ENCODE results near the gene CHST11.

Gene CHST11

DNA sequence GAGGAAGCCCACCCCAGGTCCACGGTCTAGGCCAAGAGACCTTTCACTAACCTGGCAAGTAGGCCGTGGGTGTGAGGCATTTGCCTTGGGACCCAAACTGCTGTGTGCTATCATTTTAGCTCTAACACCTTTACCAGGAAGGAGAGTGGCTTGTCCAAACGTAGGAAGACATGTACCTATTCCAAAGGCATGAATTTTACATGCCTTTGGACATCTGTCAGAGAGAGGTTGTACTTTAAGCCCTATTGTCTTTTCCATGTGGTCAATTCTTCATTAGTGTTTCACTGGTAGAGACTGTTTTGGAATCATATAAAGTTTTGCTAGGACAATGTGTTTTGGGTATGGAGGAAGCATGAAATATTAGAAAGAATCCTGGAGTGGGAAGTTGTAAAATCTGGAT, 352.5 kb downstream of the CHST11 start:
- no peak for TF ChIP-seq YY1 (IDR thresholded peaks at IDR 0.05; ENCODE audit: insufficient read depth, insufficient read length)
- Histone ChIP-seq H3K9me3 (ENCODE audit: insufficient read depth, low read length) (no peaks in the 10 kb centered on the region), H3K36me3 (ENCODE audit: insufficient read depth, insufficient read length, low read length) (no peaks in the 10 kb centered on the region), H3K27me3 (ENCODE audit: insufficient read depth, insufficient read length) (no peaks in the 10 kb centered on the region), H3K9ac (ENCODE audit: insufficient read length, low read depth) (no peak overlapping the region), H3K4me3 (ENCODE audit: insufficient read length, low read depth) (no peak overlapping the region), H3K4me1 (ENCODE audit: insufficient read depth, insufficient read length) (no peaks in the 10 kb centered on the region)
- no peak for DNase-seq (ENCODE audit: low read depth, low spot score)

DNA sequence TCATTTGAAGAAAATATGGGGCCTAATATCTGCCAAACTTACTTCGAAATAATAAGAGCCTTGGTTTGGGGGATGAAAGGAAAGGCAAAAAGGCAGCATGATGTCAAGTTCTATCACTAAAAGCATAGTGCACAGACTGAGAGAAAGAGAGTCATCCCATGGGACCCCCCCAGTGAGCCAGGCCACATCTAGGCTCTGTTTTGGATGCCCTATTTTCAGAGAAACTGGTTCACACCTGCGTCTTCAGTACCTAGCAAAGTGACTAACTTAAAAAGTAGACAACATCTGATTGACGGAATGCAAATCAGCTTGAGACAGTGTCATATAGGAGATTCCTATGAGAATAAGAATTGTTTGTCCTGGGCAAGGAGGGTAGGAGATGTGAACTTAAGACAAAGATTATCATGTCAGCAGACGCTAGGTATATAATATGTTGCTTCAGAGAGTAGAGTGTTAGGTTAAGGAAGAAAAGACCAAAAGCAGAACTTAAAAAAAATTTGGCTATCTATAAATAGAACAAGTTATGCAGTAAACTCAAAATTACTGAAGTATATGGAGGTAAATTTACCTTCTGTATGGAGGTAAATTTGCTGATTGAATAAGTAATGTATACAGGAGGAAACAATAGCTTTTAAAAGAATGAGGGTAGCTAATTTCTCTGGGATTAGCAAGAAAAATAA, 353.1 kb downstream of the CHST11 start:
- Histone ChIP-seq H3K9me3 (ENCODE audit: insufficient read depth, low read length) (no peaks in the 10 kb centered on the region), H3K4me1 (ENCODE audit: insufficient read depth, insufficient read length) (no peaks in the 10 kb centered on the region), H3K9ac (ENCODE audit: insufficient read length, low read depth) (no peak overlapping the region), H3K36me3 (ENCODE audit: insufficient read depth, insufficient read length, low read length) (no peaks in the 10 kb centered on the region), H3K27me3 (ENCODE audit: insufficient read depth, insufficient read length) (no peaks in the 10 kb centered on the region), H3K4me3 (ENCODE audit: insufficient read length, low read depth) (no peak overlapping the region)
- no peak for DNase-seq (ENCODE audit: low read depth, low spot score)
- no peak for TF ChIP-seq SUZ12 (IDR thresholded peaks at IDR 0.05; ENCODE audit: extremely low read depth, insufficient read depth, insufficient read length)
- no peak for TF ChIP-seq YY1 (IDR thresholded peaks at IDR 0.05; ENCODE audit: insufficient read depth, insufficient read length)
- no peak for TF ChIP-seq ZNF274 (IDR thresholded peaks at IDR 0.05; ENCODE audit: low read depth, low read length)

Data from NT2/D1 (cell line).